IPS DF 19.7 (cell line): ENCODE measurements around the gene PAFAH2.
"Not testable (repeated sequence)": the region's sequence is repeated elsewhere in the genome, so short reads cannot be mapped to it uniquely, and the experiment has no call there.

Experiments
- DNase-seq: peaks from one replicate; pipeline ENCODE4 v3.0.0-alpha.2; 2013; ENCODE audit warnings: low read depth, low spot score

The PAFAH2 gene

DNA sequence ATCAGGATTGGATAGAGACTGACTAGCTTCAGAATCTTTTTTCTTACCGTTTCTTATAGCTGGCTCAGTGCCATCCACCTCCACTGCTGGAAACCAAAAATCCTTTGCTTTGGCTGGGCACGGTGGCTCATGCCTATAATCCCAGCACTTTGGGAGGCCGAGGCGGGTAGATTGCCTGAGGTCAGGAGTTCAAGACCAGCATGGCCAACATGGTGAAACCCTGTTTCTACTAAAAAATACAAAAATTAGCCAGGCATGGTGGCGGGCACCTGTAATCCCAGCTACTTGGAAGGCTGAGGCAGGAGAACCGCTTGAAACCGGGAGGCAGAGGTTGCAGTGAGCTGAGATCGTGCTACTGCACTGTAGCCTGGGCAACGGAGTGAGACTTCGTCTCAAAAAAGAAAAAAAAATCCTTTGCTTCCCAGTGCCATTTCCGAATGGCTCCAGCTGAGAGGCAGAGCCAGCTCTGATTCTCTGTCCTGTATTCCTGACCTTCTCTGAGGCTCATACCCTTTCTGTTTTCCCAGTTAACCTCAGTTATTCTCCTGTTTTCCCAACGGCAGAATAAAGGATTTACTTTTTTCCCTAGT lies 65.0 kb downstream of the PAFAH2 start:
- DNase-seq, result not testable (repeated sequence)

- DNase-seq, result no peak
Measured at GRCh38 chr1:25932321-25932720, 65.5 kb downstream of the PAFAH2 start.

- DNase-seq, result no peak
Measured at GRCh38 chr1:25929016-25929415, 68.8 kb downstream of the PAFAH2 start.

GRCh38 chr1:25927521-25928265 lies 70.2 kb downstream of the PAFAH2 start:
- DNase-seq, result no peak

GRCh38 chr1:25926731-25927496 lies 70.9 kb downstream of the PAFAH2 start:
- no peak for DNase-seq

GRCh38 chr1:25924454-25924853 lies 73.4 kb downstream of the PAFAH2 start:
- no peak for DNase-seq

- DNase-seq, result no peak
Measured at GRCh38 chr1:25922971-25923552, 74.8 kb downstream of the PAFAH2 start.

- no peak for DNase-seq
Measured at GRCh38 chr1:25922056-25922970, 75.5 kb downstream of the PAFAH2 start.

DNA sequence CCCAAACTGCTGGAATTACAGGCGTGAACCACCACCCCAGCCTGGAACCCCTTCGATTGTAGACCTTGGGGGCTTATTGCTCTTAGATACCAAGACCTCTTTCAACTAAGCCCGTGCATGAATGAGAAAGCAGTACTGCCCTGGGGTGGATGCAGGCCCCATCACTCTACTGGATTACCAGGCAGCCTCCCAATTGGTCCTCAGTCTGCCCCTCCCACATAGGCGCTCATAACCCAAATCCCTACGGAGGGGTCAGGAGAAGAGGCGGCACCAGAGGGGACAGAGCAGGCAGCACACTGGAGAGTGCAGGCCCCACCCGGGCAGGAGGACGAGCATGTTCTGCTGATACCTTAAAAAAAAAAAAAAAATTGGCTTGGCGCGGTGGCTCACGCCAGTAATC lies 79.2 kb downstream of the PAFAH2 start:
- no peak for DNase-seq

DNA sequence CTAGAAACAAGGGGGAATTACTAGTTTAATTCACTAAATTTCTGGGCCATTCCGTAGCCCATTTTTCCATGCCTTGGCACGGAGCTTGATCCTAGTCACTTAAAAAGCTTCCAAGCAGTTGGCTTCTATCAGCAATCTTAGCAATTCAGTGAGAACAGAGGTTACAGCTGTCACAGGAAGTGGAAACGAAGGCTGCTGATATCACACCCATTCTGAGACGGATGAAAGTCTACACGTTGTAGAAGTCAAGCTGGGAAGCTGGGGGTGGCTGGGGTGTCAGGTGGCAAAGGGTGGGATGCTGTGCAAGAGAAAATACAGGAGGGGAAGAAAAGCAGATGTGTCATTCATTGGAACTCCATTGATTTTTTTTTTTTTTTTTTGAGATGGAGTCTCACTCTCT lies 79.9 kb downstream of the PAFAH2 start:
- DNase-seq, result no peak

DNA sequence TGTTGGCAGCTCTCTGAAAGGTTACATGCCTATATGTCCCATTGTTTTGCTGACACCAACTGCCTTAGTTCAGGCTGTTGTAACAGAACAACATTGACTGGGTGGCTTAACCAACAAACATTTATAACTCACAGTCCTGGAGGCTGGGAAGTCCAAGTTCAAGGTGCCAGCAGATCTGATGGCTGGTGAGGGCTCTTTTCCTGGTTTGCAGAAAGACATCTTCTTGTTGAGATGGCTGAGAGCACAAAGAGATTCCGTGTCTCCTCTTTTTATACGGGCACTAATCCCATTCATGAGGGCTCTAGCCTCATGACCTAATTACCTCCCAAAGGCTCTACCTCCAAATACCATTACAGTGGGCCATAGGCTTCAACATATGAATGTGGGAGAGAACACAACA lies 81.4 kb downstream of the PAFAH2 start:
- DNase-seq, result no peak

GRCh38 chr1:25914074-25914995 lies 83.5 kb downstream of the PAFAH2 start:
- DNase-seq, result no peak

- DNase-seq, result no peak
Measured at GRCh38 chr1:25913206-25913605, 84.7 kb downstream of the PAFAH2 start.

GRCh38 chr1:25912076-25912831 lies 85.6 kb downstream of the PAFAH2 start:
- DNase-seq, result no peak

DNA sequence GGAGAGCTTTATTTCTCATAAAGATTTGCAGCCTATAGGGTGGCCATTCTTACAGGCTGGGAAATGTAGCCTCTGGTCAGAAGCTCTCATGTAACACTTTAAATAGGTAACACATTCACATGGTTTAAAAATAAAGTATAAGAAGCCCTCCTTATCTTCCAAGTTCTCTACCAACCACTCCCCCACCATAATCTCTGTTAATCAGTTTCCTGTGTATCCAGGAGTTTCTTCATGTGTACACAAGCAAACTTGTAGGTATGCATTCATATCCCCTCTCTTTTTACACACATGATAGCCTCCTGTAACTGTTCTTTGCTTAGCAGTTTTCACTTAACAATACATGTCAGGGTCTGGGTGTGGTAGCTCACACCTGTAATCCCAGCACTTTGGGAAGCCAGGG lies 86.7 kb downstream of the PAFAH2 start:
- DNase-seq, result no peak
